PC-3 (cell line): ENCODE results near the gene RTN4. TPM values are rescaled to one million over a fixed set of nuclear protein-coding genes. Genes with fewer than 3 reads are reported as not detected.

Source experiments
- ATAC-seq: fragments of 200-7000 bp; cut with Tn5 transposase; 2 replicates; pipeline ENCODE4 v1.9.1; 2020; ENCODE audit warnings: mild to moderate bottlenecking, moderate library complexity
- BruUV-seq: library from RNA; stranded (reverse); fragments of 400-500 nt; replicated peaks from 2 replicates; lab custom pipeline; 2021; lab: Mats Ljungman, UMichigan
- CTCF ChIA-PET: fragments of 300-600 bp; sonication (Branson Sonifier 250); formaldehyde crosslinking; loops from one replicate; lab custom pipeline; 2022; ENCODE audit warnings: antibody characterized with exemption; lab: Charles Lee
- POLR2A ChIA-PET: fragments of 300-600 bp; sonication (Branson Sonifier 250); formaldehyde crosslinking; loops from one replicate; lab custom pipeline; 2022; ENCODE audit warnings: antibody characterized with exemption; ENCODE audit not compliant: unreplicated experiment; lab: Charles Lee
- DNase-seq: peaks from one replicate; pipeline ENCODE4 v3.0.0-alpha.2; 2015
- H2AFZ ChIP-seq: fragments of 300-600 bp; sonication (generic); 2 replicates; pipeline ENCODE4 v1.6.0; 2016; ENCODE audit warnings: antibody characterized with exemption, low read length
- H3F3A ChIP-seq: fragments of 300-600 bp; sonication (generic); one replicate; pipeline ENCODE4 v1.6.0; 2017; ENCODE audit warnings: antibody characterized with exemption, low read length, control low read depth, mild to moderate bottlenecking; ENCODE audit not compliant: unreplicated experiment
- H3K27ac ChIP-seq: fragments of 300-600 bp; sonication (generic); 2 replicates; pipeline ENCODE4 v1.5.1; 2016; ENCODE audit warnings: mild to moderate bottlenecking, low read length
- H3K27me3 ChIP-seq: fragments of 300-600 bp; sonication (generic); 2 replicates; pipeline ENCODE4 v1.6.1; 2016; ENCODE audit warnings: low read length, mixed read lengths
- H3K36me3 ChIP-seq: fragments of 300-600 bp; sonication (generic); 2 replicates; pipeline ENCODE4 v1.6.1; 2016; ENCODE audit warnings: low read depth, mixed run types, low read length, mixed read lengths
- H3K4me1 ChIP-seq: fragments of 300-600 bp; sonication (generic); 2 replicates; pipeline ENCODE4 v1.5.1; 2016; ENCODE audit warnings: low read length; ENCODE audit not compliant: insufficient read depth
- H3K4me2 ChIP-seq: fragments of 300-600 bp; sonication (generic); 2 replicates; pipeline ENCODE4 v1.6.0; 2016; ENCODE audit warnings: low read length
- H3K4me3 ChIP-seq: fragments of 300-600 bp; sonication (generic); 2 replicates; pipeline ENCODE4 v1.5.1; 2016; ENCODE audit warnings: mild to moderate bottlenecking, low read length, mixed read lengths
- H3K79me2 ChIP-seq: fragments of 300-600 bp; sonication (generic); 2 replicates; pipeline ENCODE4 v1.6.1; 2017; ENCODE audit warnings: low read length, mixed read lengths
- H3K9ac ChIP-seq: fragments of 300-600 bp; sonication (generic); 2 replicates; pipeline ENCODE4 v1.6.0; 2016; ENCODE audit warnings: mild to moderate bottlenecking, low read length
- H3K9me2 ChIP-seq: fragments of 300-600 bp; sonication (generic); replicated peaks from 2 replicates; pipeline ENCODE4 v1.6.1; 2016; ENCODE audit warnings: mixed run types, low read length, mixed read lengths
- H3K9me3 ChIP-seq: fragments of 300-600 bp; sonication (generic); 2 replicates; pipeline ENCODE4 v1.6.1; 2016; ENCODE audit warnings: low read length, mixed read lengths
- H4K20me1 ChIP-seq: fragments of 300-600 bp; sonication (generic); 2 replicates; pipeline ENCODE4 v1.6.1; 2016; ENCODE audit warnings: low read length, mixed read lengths
- CTCF ChIP-seq: fragments of 300-600 bp; sonication (generic); conservative IDR thresholded peaks from 2 replicates; pipeline ENCODE4 v1.5.1; 2017; ENCODE audit warnings: antibody characterized with exemption, low read depth, mild to moderate bottlenecking, low read length
- EZH2 ChIP-seq: fragments of 300-600 bp; sonication (generic); IDR thresholded peaks from one replicate; pipeline ENCODE4 v1.6.1; 2017; ENCODE audit warnings: antibody characterized with exemption, mild to moderate bottlenecking, low read length; ENCODE audit not compliant: unreplicated experiment
- EZH2phosphoT487 ChIP-seq: fragments of 300-600 bp; sonication (generic); IDR thresholded peaks from 2 replicates; pipeline ENCODE4 v1.6.1; 2018; ENCODE audit warnings: mild to moderate bottlenecking, antibody characterized with exemption, low read length, borderline replicate concordance
- intact Hi-C: fragments of 100-400 bp; cut with micrococcal nuclease; formaldehyde crosslinking; loops from 2 replicates; pipeline ENCODE4 v1.9.0; 2023
- total RNA-seq: library from RNA; depleted of rRNA; stranded (reverse); fragments of >200 nt; gene quantifications from 2 replicates; pipeline ENCODE4 v1.2.3, GENCODE V29; 2014

Gene RTN4
- total RNA-seq, 1 experiment from 2014 or later: 150 TPM

DNA sequence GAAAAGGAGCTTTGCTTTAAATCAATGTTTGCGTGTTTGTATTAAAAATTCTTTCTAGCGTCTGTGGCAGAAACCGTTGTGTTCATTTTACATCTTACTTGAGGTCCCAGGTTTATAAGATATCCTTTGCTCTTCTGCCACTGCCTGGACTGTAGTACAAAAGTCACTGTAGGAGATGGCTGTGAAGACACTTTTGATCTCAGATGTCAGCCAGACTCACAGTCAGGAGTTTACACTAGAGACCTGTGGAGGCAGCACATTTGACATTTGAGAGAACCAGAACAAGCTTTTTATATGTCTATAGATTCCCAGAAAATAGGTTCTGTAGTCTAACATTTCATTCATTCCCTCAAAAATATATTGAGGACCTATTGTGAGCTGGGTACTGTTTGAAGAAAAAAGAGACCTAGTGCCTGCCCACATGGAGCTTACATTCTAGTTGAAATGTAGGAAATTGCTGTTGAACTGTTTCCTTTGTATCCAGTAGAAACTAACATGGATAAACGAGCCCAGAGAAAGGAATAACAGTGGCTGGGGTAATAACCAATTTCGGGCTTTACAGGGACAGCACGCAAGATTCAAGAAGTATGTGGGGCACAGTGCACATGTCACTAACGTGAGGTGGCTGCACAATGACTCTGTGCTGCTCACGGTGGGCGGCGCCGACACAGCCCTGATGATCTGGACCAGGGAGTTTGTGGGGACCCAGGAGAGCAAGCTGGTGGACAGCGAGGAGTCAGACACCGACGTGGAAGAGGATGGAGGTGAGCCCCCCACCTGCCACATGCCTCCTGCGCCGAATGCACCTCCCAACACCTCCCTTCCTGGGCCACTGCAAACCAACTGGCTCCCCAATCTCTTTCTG lies 122.3 kb downstream of the RTN4 start:
- TF ChIP-seq CTCF: no peak
- Histone ChIP-seq H3K9me3 (no peaks in the 10 kb centered on the region), H3K4me2 (no peak overlapping the region), H3K4me3 (no peak overlapping the region), H3K36me3 (no peaks in the 10 kb centered on the region), H3K4me1 (peaks cover 9% of the 10 kb centered on the region), H3K9ac (no peak overlapping the region), H2AFZ (no peak overlapping the region), H3K9me2 (no peaks in the 10 kb centered on the region), H3K79me2 (no peaks in the 10 kb centered on the region), H4K20me1 (no peaks in the 10 kb centered on the region), H3F3A (no peaks in the 10 kb centered on the region), H3K27me3 (no peaks in the 10 kb centered on the region), H3K27ac (no peak overlapping the region)
- DNase-seq (no peak), ATAC-seq (no peak)
- POLR2A ChIA-PET: no interaction called here
- CTCF ChIA-PET: no interaction called here
- BruUV-seq: no TSS peak
- intact Hi-C loops: no loop called here

DNA sequence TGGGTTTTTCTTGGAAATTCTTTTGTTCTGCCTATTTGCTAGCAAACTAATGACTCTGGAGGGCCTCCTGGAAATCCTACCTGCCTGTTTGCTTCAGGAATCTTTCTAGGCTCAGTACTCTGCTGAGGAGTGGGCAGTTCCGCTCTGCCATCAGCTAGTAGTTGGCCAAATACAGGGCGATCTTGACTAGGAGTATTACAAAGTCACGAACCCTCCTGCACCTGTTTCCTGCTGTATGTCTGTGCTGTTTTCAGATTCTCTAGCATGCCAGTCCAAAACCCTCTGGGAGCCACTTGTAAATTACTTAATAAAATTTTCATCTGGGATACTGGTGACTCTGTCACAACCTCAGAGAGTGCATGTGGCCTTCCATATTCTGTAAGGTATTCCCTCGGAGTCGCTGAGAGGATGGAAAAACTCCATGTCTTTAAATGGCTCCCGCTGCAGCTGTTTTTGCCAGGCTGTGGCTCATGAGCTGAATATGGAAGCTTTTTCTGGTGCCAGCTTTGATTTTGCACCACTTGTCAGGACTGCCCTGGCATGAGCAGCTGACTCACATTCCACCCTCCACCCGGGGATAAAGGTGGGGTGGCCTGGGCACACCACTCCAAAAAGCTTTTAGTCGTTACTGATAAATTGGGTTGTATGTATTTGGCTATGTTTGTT lies 123.0 kb downstream of the RTN4 start:
- Histone ChIP-seq H3K36me3 (no peaks in the 10 kb centered on the region), H3K27ac (no peak overlapping the region), H3K4me1 (peaks cover 9% of the 10 kb centered on the region), H3K9me2 (no peaks in the 10 kb centered on the region), H3F3A (no peaks in the 10 kb centered on the region), H3K27me3 (no peaks in the 10 kb centered on the region), H3K4me2 (no peak overlapping the region), H3K9ac (no peak overlapping the region), H4K20me1 (no peaks in the 10 kb centered on the region), H3K79me2 (no peaks in the 10 kb centered on the region), H3K4me3 (no peak overlapping the region), H2AFZ (no peak overlapping the region), H3K9me3 (no peaks in the 10 kb centered on the region)
- TF ChIP-seq CTCF: no peak
- TF ChIP-seq EZH2: no peak
- no peak for TF ChIP-seq EZH2phosphoT487
- no TSS peak for BruUV-seq
- DNase-seq: no peak
- POLR2A ChIA-PET: no interaction called here
- intact Hi-C loops: no loop called here
- CTCF ChIA-PET: no interaction called here
- no peak for ATAC-seq

- no peak for ATAC-seq
- no peaks in the 10 kb centered on the region for H3F3A ChIP-seq
- TF ChIP-seq CTCF (no peak), EZH2 (no peak)
- no peak overlapping the region for H3K27ac ChIP-seq
- no peak overlapping the region for H3K4me3 ChIP-seq
- intact Hi-C loops: no loop called here
- H4K20me1 ChIP-seq: no peaks in the 10 kb centered on the region
- no TSS peak for BruUV-seq
- no peak overlapping the region for H2AFZ ChIP-seq
- no peak for DNase-seq
- H3K27me3 ChIP-seq: no peaks in the 10 kb centered on the region
- H3K9me3 ChIP-seq: no peaks in the 10 kb centered on the region
- H3K9me2 ChIP-seq: no peaks in the 10 kb centered on the region
- ChIA-PET POLR2A (no interaction called here), CTCF (no interaction called here)
- no peak overlapping the region for H3K9ac ChIP-seq
- no peaks in the 10 kb centered on the region for H3K36me3 ChIP-seq
- no peak overlapping the region for H3K4me2 ChIP-seq
- peaks cover 9% of the 10 kb centered on the region for H3K4me1 ChIP-seq
- H3K79me2 ChIP-seq: no peaks in the 10 kb centered on the region
These were observed 125.2 kb downstream of the RTN4 start for GRCh38 chr2:54925022-54925421.
